ENCODE data around the gene HIPK1. TPM values are rescaled to one million over a fixed set of nuclear protein-coding genes. Genes with fewer than 3 reads are reported as not detected.

The HIPK1 gene
- total RNA-seq, 4 donors from 2014 or later, result 42.3 to 63.4 (median 53.0) TPM

GRCh38 chr1:113957984-113958383, 28.9 kb downstream of the HIPK1 start:
- Histone ChIP-seq H3K4me3 (no peak overlapping the region), H3K27ac (no peak overlapping the region), H3K27me3 (no peaks in the 10 kb centered on the region), H3K4me1 (peaks cover 0 to under 1% (median 0%) of the 10 kb centered on the region in 4 donors), H3K36me3 (peaks cover 5 to 67% (median 5%) of the 10 kb centered on the region in 3 donors), H3K9me3 (no peaks in the 10 kb centered on the region)
- WGBS, 2 donors, result 74 to 91% methylated on average over 1 of the region's 1 CpG
- DNase-seq (ENCODE audit: low spot score in 2 of 2), result no peak
- TF ChIP-seq POLR2A (IDR thresholded peaks at IDR 0.05), result no peak
- TF ChIP-seq EP300 (IDR thresholded peaks at IDR 0.05), result no peak
- TF ChIP-seq, protein P1, sequence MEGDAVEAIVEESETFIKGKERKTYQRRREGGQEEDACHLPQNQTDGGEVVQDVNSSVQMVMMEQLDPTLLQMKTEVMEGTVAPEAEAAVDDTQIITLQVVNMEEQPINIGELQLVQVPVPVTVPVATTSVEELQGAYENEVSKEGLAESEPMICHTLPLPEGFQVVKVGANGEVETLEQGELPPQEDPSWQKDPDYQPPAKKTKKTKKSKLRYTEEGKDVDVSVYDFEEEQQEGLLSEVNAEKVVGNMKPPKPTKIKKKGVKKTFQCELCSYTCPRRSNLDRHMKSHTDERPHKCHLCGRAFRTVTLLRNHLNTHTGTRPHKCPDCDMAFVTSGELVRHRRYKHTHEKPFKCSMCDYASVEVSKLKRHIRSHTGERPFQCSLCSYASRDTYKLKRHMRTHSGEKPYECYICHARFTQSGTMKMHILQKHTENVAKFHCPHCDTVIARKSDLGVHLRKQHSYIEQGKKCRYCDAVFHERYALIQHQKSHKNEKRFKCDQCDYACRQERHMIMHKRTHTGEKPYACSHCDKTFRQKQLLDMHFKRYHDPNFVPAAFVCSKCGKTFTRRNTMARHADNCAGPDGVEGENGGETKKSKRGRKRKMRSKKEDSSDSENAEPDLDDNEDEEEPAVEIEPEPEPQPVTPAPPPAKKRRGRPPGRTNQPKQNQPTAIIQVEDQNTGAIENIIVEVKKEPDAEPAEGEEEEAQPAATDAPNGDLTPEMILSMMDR (IDR thresholded peaks at IDR 0.05), result no peak

DNA sequence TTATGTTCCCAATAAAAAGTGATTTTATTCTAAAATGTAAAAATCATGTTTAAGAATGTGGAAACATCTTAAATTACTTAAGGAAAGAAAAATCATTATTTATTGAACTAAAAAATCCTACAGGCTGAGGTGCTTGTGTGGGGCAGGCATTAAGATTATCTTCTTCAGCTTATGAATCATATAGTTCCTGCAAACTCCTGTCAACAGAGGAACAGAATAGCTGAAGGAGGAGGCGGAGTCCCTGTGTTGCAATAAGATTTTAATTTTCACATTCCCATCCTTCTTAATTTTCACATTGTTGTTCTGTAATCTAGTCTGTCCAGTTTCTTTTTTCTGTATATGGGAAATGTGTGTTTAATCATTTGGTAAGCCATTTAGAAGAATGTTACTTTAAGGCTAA, 29.6 kb downstream of the HIPK1 start:
- Histone ChIP-seq H3K4me3 (no peak overlapping the region), H3K36me3 (peaks cover 5 to 75% (median 5%) of the 10 kb centered on the region in 3 donors), H3K9me3 (no peaks in the 10 kb centered on the region), H3K27me3 (no peaks in the 10 kb centered on the region), H3K4me1 (no peaks in the 10 kb centered on the region), H3K27ac (no peak overlapping the region)
- no peak for DNase-seq (ENCODE audit: low spot score in 2 of 2)
- WGBS, 2 donors, result 84% methylated on average over 1 of the region's 1 CpG
- TF ChIP-seq, protein P1 (IDR thresholded peaks at IDR 0.05), result no peak
- no peak for TF ChIP-seq EP300 (IDR thresholded peaks at IDR 0.05)
- TF ChIP-seq POLR2A (IDR thresholded peaks at IDR 0.05), result no peak

DNA sequence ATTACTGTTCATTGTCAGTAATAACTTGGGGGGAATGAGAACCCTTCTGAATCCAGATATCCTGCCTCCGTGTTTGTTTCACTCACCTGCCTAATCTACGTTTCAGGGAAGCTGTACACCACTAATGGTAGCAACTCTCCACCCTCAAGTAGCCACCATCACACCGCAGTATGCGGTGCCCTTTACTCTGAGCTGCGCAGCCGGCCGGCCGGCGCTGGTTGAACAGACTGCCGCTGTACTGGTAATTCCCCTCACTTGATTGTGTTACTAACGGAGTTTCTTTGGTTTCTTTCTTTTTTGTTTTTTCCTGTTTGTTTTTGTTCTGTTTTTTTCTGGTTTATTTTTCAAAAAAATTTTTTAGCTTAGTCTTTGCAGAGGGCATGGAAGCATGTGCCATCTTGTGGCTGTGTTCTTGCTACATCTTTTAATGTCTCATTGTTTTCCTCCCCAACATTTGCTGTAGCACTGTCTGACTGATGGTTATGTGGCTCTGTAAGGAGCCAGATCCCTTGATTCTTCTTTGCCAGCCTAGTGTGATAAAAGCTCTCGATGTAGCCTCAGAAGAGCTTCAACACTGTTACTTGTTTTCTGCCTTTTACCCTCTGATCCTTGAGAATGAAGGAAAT, 34.3 kb downstream of the HIPK1 start:
- Histone ChIP-seq H3K27ac (no peak overlapping the region), H3K9me3 (no peaks in the 10 kb centered on the region), H3K27me3 (no peaks in the 10 kb centered on the region), H3K4me1 (peaks cover 0 to 17% (median 0%) of the 10 kb centered on the region in 4 donors), H3K36me3 (peaks cover 3 to 74% (median 4%) of the 10 kb centered on the region in 3 donors), H3K4me3 (no peak overlapping the region)
- no peak for DNase-seq (ENCODE audit: low spot score in 2 of 2)
- 90 to 94% methylated on average over 12 of the region's 12 CpGs for WGBS, 2 donors
- TF ChIP-seq POLR2A (IDR thresholded peaks at IDR 0.05), result no peak
- TF ChIP-seq EP300 (IDR thresholded peaks at IDR 0.05), result no peak
- TF ChIP-seq, protein P1 (IDR thresholded peaks at IDR 0.05), result no peak

DNA sequence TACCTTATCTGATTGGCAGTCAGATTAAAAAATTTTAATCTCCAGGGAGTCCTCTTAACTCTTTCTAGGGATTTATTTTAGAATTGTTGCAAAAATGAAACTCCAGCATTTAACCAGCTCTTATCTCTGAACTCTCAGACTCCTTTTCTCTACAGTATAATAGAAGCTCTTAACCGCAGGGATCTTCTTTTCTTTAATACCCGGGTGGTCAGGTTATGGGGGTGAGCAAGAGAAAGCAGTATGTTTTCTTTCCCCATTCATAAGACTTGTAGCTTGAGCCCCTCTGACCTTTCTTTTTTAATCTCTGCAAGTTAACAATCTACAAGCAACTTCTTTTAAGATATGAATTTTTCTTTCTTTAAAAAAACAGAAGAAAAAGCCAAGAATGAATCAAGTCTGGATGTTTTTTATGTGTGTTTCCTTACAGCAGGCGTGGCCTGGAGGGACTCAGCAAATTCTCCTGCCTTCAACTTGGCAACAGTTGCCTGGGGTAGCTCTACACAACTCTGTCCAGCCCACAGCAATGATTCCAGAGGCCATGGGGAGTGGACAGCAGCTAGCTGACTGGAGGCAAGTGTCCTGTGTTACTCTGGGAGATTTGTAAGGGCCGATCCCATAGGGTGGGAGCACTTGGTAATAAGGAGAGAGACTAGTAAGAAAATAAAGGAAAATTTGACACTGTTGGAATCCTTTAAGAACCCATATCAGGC, 36.7 kb downstream of the HIPK1 start:
- H3K9me3 ChIP-seq, result no peaks in the 10 kb centered on the region
- no peak overlapping the region for H3K27ac ChIP-seq
- H3K4me1 ChIP-seq, result peaks cover 0 to 17% (median 0%) of the 10 kb centered on the region in 4 donors
- WGBS, 2 donors, result 61 to 64% methylated on average over 4 of the region's 4 CpGs
- no peak for TF ChIP-seq POLR2A (IDR thresholded peaks at IDR 0.05)
- TF ChIP-seq EP300 (IDR thresholded peaks at IDR 0.05), result no peak
- TF ChIP-seq, protein P1 (IDR thresholded peaks at IDR 0.05), result no peak
- H3K27me3 ChIP-seq, result no peaks in the 10 kb centered on the region
- peaks cover 0 to 79% (median 18%) of the 10 kb centered on the region in 3 donors for H3K36me3 ChIP-seq
- H3K4me3 ChIP-seq, result no peak overlapping the region
- no peak for DNase-seq (ENCODE audit: low spot score in 2 of 2)

DNA sequence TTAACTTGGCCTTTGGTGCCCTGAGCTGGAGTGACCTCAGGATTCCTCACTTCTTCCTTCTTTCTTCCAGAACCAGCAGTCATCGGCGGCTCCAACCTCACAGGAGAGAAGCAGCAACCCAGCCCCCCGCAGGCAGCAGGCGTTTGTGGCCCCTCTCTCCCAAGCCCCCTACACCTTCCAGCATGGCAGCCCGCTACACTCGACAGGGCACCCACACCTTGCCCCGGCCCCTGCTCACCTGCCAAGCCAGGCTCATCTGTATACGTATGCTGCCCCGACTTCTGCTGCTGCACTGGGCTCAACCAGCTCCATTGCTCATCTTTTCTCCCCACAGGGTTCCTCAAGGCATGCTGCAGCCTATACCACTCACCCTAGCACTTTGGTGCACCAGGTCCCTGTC, 43.8 kb downstream of the HIPK1 start:
- H3K36me3 ChIP-seq, result peaks cover 0 to 62% (median 30%) of the 10 kb centered on the region in 3 donors
- WGBS, 2 donors, result 91% methylated on average over 9 of the region's 9 CpGs

More for the DNA sequence above, 43.8 kb downstream of the HIPK1 start:
- H3K27me3 ChIP-seq, result no peaks in the 10 kb centered on the region
- H3K9me3 ChIP-seq, result no peaks in the 10 kb centered on the region
- H3K4me1 ChIP-seq, result peaks cover 0 to 32% (median 7%) of the 10 kb centered on the region in 4 donors
- no peak for TF ChIP-seq EP300 (IDR thresholded peaks at IDR 0.05)
- H3K27ac ChIP-seq, result no peak overlapping the region
- DNase-seq (ENCODE audit: low spot score in 2 of 2), result no peak
- no peak overlapping the region for H3K4me3 ChIP-seq
